GM18870 (cell line): ENCODE data around the gene C14orf119.

Experiments
- ATAC-seq: cut with Tn5 transposase; IDR thresholded peaks from one replicate; pipeline ENCODE4 v1.9.1; 2021; ENCODE audit warnings: moderate library complexity; ENCODE audit not compliant: unreplicated experiment

Gene C14orf119

DNA sequence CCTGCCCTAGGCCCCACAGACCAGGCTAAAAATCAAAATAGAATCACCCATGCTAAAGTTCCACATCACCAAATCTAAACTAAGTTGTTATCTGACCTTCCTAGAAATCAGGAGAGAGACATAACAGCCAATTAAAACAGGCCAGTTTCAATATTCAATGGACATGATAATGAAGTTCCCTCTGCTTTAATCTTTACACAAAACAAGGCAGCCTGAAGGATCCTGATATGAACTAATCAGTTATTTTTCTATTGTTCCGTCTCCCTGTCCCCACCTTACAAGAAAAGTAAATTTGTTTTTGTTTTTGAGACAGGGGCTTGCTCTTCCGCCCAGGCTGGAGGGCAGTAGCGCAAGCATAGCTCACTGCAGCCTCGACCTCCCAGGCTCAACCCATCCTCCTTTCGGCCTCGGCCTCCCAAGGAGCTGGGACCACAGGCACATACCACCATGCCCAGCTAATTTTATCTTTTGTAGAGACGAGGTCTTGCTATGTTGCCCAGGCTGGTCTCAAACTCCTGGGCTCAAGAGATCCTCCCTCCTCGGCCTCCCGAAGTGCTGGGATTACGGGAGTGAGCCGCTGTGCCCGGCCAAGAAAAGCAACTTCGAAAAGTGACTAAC, 29.1 kb downstream of the C14orf119 start:
- no peak for ATAC-seq

DNA sequence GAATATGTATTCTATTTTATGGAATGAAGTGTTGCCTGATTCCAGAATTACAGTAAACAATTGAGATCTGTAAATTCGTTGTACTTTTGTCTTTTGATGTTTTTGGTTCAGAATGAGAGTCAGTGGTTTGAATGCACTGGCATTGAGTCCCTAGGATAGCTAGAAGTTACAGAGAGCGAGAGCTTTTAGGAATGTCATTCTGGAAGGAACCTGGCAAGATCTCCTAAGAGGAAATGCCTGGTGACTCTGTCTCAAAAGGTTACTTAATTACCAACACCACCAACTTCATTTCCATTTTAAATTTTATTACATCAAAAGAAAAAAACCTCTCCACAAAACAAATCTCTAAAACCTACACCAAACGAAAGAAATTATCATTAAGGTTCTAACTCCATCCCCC, 29.7 kb downstream of the C14orf119 start:
- ATAC-seq = no peak

DNA sequence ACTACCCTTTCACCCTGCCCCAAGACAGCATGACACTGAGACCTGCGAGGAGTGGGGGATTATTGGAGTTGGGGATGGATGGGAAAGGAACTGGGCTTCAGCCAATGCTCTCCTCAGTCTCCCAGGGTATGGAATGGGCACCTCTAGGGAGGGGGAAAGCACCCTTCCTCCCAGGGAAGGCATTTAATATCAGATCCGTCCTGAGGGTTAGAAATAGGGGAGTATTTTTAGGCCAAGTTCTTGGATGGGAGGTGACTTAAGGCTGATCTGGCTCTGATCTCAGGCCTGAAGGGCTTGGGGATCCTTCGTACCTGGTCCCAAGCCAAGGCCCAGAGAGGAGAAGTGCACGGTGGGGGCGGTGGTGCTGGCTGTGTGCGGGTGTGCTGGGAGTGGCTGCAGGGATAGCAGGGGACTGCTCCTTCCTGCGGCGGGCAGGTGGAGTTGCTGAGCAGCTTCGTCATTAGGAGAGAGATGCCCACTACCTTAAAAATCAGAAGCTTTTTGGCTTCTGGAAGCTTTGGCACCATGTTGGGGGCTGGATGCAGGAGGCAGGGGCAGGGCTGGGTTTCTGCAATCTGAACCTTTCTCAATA, 30.7 kb downstream of the C14orf119 start:
- ATAC-seq = no peak

DNA sequence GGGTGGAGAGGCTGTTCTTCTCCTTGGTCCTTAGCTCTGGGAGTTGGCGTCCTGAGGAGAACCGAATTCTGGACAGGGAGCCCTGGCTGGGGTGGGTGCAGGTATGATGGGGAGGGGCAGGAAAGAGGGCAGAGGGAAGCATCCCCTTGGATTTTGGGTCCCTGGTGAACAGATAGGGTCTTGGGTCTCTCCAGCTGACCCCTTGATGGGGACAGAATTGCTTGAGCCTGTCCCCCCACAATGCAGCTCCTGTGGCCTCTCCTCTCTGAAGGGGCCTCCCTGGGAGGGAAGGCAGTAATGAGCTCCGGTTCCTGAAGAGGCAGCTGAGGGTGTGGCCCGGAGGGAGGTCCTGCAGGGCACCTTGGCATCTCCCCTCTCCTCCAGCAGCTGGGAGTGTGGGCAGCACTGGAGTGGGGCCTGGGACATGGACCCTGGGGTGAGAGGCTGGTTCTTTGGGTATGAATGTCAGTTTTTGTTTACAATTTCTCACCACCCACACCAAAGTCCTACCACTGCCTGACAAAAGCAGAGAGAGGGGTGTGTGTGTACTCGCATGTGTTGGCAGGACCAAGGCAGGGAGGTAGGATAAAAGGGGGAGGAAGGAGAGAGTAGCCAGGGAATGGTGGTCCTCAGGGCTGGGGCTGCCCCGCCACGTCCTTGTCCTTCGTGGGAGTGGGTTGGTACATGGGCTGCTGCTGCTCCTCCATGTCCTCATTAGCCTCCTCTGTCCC, 31.4 kb downstream of the C14orf119 start:
- no peak for ATAC-seq

DNA sequence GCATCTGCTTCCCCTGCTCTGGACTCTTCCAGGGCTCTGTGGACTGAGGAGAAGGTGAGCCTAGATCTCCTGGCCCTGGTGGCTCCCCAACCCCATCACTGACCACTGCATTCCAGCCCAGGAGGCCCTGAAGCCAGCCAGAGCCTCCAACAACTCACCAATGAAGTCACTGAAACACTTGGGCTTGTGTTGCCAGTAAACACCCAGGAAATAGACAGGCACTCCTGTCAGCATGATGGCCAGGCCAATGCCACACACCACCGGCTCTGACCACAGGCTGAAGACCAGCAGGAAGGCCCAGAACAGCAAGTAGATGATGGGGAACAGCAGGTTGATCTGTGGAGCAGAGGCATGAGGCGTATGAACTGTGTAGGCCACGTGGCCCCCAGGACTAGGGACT, 32.6 kb downstream of the C14orf119 start:
- ATAC-seq = no peak

DNA sequence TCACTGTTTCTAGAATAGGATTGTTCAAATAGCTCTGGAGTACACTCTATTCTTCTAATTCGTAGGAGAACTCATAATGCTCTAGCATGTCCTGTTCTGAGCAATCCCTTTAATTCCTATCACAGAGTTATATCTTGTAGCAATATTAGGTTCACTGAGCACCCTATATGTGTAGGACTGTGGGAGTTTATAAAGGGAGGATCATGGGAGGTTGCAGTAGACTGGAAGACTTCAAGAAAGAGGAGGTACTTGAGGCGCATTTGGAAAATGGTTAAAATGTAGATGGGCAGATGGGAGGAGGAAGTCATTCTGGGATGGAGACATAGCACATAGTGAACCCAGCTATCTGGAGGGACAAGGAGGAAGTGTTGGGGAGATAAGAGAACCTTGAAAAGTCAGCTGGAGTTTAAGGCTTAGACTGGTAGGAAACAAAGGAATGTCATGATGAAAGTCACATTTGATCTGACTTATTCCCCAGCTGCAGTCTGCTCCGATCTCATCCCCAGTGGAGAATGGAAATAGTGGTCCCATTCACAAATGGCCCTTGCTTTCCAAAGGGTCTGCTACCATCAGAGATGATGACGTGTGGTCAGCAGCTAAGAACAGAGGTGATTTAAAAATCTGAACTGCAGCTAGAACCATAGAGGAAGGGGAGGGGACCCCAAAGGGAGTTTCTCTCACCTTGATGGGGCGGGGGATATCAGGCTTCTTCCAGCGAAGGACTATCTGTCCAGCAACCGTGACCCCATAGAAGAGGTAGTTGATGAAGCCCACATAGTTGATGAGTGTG, 33.9 kb downstream of the C14orf119 start:
- ATAC-seq = no peak

DNA sequence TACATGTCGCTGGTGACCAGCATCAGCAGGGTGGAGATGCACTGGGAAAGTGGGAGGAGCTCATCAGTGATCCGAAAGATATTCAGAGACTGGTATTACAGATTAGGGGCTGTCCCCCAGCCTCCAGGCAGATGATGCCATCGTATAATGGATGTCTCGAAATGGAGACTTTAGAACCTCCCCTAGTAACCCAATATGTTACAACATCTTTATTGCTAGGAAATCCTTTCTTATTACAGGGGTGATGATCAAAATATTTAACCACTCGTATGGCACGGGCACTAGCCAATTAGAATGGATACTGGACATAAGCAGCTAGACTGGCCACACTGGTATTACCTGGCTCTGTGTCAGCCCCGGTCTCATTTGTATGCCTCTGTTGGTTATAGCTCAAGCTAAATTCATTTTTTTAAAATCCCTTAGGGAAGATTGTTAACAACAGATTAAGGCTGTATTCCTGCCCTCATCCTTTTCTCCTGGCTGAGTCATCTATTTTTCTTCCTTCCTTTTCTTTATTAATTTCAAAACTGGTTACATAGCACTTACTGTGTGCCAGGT, 34.5 kb downstream of the C14orf119 start:
- no peak for ATAC-seq

DNA sequence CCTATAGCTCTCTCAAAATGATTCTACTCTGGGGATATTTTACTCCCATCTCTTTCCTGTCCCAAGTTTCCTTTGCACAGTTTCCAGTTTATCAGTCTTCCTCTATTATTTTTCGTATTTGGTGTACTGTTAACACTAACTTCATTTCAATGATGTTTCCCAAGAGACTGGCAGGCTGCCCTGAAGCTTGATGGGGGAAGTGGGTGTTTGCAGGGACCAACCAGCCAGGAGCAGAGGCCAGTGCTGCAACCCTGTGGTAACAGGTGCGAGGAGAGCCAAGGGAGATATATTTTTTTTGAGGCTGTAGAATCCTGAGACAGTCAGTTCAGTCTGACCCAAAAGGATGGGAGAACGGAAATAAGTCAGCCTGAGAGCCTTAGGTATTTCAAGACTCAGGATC, 35.6 kb downstream of the C14orf119 start:
- no peak for ATAC-seq

DNA sequence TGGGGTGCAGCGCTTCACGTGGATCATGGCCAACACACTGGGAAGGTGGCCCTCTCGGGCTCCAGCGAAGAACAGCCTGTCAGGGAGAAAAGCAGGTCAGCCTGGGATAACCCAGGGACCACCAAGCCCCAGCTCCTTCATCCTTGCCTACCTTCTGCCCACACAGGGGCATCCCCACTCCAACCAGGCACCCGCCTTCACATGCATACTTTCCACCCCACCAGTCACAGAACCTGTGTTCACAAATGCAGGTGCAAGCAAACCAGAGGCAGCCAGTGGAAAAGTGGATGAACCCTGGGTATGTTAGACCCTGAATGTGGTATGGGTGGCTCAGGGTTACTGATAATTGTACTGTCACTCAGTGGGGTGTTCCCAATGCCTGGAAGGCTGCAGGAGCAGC, 36.2 kb downstream of the C14orf119 start:
- ATAC-seq = no peak

DNA sequence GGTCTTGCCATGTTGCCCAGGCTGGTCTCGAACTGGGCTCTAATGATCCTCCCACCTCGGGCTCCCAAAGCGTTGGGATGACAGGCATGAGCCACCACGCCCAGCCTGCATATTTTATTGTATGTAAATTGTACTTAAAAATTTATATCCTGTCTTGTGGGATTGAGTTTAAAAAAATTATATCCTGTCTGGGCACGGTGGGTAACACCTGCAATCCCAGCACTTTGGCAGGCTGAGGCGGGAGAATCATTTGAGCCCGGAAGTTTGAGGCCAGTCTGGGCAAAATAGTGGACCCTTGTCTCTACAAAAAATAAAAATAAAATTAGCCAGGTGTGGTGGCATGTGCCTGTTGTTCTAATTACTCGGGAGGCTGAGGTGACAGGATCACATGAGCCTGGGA, 37.7 kb downstream of the C14orf119 start:
- ATAC-seq = no peak

DNA sequence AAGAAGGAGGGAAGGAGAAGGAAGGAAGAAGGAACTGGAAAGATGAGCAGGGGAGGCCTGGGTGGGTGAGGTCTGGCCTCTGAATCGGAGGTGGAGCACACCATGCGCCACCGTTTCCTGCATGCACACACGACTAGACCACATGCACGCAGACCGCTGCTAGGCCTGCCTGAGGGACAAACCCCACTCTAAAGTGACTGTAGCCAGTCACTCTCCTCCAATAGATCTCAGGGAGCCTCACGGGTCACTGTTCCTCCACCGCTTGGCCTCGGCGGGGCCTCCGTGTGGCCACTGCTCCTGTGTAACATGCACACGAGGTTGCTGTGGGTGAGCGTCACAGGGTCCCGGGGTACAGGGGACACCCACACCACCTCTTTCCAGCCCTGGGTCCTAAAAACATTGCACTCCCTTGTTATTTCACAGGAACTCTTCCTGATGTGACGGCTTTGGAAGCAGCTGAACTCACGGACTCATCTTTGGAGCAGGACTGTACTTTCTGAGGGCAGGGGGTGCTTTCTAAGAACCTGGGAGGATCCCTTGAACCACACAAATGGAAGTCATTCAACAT, 41.3 kb downstream of the C14orf119 start:
- ATAC-seq = no peak

DNA sequence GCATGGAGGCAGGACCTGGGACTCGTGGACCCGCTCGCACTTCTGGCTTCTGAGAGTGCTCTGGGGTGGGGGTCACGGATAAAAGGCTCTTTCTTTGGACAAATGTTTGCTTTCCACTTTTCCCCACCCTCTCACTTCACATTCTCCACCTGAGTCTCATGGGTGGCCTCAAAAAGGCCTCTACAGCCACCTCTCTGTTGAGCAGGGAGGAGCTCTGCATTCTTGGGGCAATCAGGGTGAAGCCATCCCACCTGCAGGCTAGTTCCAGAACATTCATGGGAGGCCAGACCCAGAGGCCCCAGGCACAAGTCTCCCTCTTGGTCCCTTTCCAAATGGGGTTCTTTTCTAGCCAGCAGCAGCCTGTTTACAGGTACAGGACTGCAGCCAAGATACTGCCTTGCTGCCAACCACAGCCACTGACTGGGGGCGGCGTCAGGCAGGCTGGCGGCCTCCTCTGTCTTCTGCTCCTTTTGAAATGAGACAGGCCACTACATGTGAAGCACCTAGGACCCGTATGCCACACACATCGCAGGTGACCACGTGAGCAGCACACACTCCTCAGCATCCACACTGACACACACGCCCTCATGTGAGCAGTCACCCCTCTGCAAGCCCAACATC, 42.0 kb downstream of the C14orf119 start:
- ATAC-seq = no peak

DNA sequence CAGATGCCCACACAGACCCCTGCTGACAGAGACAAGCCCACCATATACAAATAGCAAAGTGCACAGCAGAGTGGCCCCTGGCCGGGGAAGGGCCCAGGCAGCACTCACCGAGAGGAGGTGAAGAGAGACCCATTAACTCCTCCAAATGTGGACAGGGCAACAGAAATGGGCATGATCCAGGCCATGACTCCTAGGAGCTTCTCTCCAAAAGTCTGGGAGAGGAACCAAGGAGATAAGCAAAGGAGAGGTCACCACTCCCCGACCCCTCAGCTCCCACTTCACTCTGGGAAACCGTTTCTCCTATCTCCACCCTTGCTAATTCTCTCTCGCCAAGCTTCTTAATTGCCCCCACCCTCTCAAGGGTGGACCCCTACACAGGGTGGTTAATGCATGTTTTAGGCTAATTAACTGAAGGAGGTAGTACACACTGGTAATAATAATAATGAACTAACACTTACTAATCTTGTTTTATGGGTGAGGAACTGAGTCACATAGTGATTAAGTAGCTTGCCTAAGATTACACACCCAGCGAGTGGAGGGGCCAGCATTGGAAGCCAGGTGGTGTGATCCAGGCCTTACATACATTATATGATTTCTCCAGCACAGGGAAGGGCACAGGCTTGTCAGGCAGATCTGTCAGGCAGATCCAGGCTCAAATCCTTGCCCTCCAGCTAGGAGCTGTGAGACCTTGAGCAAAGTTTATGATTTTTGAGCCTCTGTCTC, 42.7 kb downstream of the C14orf119 start:
- ATAC-seq = no peak

DNA sequence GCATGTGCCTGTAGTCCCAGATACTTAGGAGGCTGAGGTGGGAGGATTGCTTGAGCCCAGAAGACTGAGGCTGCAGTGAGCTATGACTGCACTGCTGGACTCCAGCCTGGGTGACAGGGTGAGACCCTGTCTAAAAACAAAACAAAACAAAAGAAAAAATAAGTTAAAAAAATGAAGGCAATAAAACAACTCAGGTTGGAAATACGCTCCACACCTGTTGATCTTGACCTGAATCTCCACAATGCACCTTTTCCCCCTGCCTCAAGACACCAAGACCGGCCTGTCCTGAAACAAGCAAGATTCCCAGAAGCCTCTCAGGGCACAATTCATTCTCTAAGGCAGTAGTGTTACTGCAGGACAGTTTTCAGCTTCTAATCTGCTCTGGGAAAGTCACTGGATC, 44.6 kb downstream of the C14orf119 start:
- no peak for ATAC-seq

DNA sequence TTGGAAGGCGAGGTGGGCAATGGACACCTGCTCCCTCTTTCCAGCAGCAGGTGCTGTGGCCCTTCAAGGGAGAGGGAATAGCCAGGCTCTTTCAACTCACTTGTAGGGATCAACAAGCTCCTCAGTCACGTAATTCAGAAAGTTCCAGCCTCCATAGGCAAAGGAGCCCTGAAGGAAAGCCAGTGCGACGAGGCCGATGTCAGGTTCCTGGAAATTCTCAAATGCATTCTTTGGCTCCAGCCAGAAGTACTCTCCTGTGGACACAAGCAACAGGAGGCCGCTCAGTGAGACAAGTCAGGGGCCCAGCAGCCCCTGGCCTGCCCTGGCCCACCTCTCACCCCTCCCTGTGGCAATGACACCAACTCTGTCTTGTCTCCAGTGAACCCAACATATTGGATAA, 45.1 kb downstream of the C14orf119 start:
- ATAC-seq = no peak

DNA sequence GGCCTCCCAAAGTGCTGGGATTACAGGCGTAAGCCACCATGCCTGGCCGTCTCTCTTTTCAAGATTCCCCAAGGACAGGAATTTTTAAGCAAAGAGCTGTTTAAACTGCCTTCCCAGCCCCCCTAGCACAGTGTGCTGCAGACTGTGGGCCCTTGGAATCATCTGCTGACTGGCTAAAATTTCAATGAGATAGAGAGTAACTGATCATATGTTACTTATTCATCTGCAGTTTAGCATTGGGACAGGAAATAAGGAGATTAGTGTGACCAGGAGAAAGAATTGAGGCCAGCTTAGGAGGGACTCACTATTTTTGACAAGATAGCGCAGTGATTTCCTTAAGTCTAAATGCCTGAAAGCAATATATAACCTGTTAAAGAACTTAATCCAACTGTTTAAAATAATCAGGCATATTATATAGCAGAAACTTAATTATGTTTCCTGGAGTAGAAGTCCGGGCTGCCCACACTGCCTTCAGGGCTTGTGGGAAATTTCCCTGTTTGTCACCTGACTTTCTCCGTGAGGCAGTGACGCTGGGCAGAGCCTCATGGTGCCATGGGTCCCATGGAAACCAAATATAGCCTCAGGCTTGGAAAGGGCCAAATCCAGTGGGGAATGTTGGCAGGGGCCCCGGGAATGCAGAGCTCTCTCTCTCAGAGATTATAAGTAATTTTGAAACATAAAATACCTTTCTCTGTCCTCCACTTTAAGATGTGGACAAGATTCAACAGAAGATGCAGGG, 46.6 kb downstream of the C14orf119 start:
- no peak for ATAC-seq

DNA sequence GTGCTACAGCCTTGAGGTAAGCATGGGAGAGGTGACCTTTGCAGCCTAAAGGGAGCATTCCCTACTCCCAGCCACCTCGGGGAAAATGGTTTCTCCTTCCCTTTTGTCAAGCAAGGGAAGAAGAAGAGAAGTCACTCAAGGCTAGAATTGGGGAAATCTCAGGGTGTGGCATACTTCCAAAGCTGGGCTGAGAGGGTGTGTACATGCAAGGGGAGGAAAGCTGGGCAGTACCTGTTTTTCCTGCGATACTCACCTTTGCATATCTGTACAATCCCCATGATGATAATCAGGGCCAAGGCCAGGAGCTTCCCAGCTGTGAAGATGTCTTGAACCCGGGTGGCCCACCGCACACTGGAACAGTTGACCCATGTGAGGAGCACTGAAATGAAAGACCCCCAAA, 47.5 kb downstream of the C14orf119 start:
- ATAC-seq = no peak

DNA sequence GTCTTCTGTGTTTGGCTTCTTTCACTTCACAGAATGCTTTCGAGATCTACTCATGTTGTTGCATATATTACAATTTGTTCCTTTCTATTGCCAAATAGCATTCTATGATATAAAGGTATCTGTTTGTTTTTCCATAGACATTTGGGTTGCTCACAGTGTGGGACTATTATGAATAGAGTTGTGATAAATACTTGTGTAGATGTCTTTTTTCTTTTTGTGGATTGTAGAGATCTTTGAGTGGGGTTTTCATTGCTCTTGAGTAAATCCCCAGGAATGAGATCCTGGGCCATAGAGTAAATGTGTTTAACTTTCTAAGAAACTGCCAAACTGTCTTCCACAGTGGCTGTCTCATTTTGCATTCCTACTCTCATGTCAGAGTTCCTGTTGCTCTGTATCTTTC, 48.6 kb downstream of the C14orf119 start:
- no peak for ATAC-seq

DNA sequence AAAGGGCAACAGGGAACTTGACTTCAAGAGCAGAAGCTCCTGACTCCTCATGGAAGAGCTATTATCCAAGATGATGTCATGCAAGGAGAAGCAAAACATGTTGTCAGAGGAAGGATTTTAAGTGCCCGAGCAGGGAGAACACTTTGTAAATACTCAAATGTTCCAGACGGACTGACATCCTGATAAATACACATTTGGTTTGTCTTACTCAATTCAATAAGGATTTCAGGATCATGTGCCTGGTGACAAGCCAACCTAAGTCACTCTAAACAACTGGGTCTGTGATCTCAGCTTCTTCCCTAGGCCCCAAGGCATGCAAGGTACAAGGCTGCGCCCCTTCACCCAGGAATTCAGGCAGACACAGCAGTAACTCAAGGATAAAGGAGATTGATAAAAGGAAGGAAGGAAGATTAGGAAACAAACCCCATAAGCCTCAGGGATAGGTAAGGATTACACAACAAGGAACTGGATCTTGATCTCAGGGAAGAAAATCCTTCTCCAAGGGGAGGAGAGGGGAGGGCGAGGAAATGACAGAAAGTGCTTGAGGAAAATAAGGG, 50.6 kb downstream of the C14orf119 start:
- no peak for ATAC-seq
